GM23248 (cell line): Measurements from ENCODE around the gene AACS. TPM values are rescaled to one million over a fixed set of nuclear protein-coding genes. Genes with fewer than 3 reads are reported as not detected.

Source experiments
- DNase-seq: peaks from one replicate; pipeline ENCODE4 v3.0.0-alpha.2; 2015
- H2AFZ ChIP-seq: fragments of 200-600 bp; sonication (generic); 2 replicates; pipeline ENCODE4 v1.6.1; 2016; ENCODE audit warnings: antibody characterized with exemption
- H3F3A ChIP-seq: fragments of 200-600 bp; sonication (generic); 2 replicates; pipeline ENCODE4 v1.6.1; 2016; ENCODE audit warnings: mild to moderate bottlenecking, antibody characterized with exemption, mixed run types; ENCODE audit not compliant: insufficient read depth
- H3K27ac ChIP-seq: fragments of 200-600 bp; sonication (generic); 2 replicates; pipeline ENCODE4 v1.5.1; 2016; ENCODE audit warnings: mild to moderate bottlenecking
- H3K27me3 ChIP-seq: fragments of 200-600 bp; sonication (generic); replicated peaks from 2 replicates; pipeline ENCODE4 v1.6.1; 2016; ENCODE audit warnings: mild to moderate bottlenecking; ENCODE audit not compliant: insufficient read depth
- H3K36me3 ChIP-seq: fragments of 200-600 bp; sonication (generic); 2 replicates; pipeline ENCODE4 v1.6.1; 2016; ENCODE audit warnings: low read depth, mild to moderate bottlenecking
- H3K4me1 ChIP-seq: fragments of 200-600 bp; sonication (generic); 2 replicates; pipeline ENCODE4 v1.6.1; 2016; ENCODE audit warnings: mild to moderate bottlenecking; ENCODE audit not compliant: insufficient read depth
- H3K4me2 ChIP-seq: fragments of 200-600 bp; sonication (generic); one replicate; pipeline ENCODE4 v1.6.1; 2016; ENCODE audit warnings: mild to moderate bottlenecking; ENCODE audit not compliant: unreplicated experiment
- H3K4me3 ChIP-seq: fragments of 200-600 bp; sonication (generic); 2 replicates; pipeline ENCODE4 v1.5.1; 2016; ENCODE audit warnings: mild to moderate bottlenecking
- H3K79me2 ChIP-seq: fragments of 200-600 bp; sonication (generic); 2 replicates; pipeline ENCODE4 v1.6.1; 2016; ENCODE audit warnings: mild to moderate bottlenecking; ENCODE audit not compliant: insufficient read depth
- H3K9ac ChIP-seq: fragments of 200-600 bp; sonication (generic); 2 replicates; pipeline ENCODE4 v1.6.1; 2016; ENCODE audit warnings: mild to moderate bottlenecking
- H3K9me2 ChIP-seq: fragments of 200-600 bp; sonication (generic); 2 replicates; pipeline ENCODE4 v1.6.1; 2016; ENCODE audit warnings: mixed run types, mild to moderate bottlenecking, moderate library complexity; ENCODE audit not compliant: insufficient read depth
- H3K9me3 ChIP-seq: fragments of 200-600 bp; sonication (generic); one replicate; pipeline ENCODE4 v1.6.1; 2017; ENCODE audit warnings: low read depth
- H4K20me1 ChIP-seq: fragments of 200-600 bp; sonication (generic); 2 replicates; pipeline ENCODE4 v1.6.0; 2016; ENCODE audit not compliant: insufficient read depth
- EZH2 ChIP-seq: fragments of 200-600 bp; sonication (generic); IDR thresholded peaks from 2 replicates; pipeline ENCODE4 v1.6.1; 2018; ENCODE audit warnings: antibody characterized with exemption, mild to moderate bottlenecking; ENCODE audit not compliant: insufficient read depth, poor library complexity, severe bottlenecking
- EZH2phosphoT487 ChIP-seq: fragments of 200-600 bp; sonication (generic); IDR thresholded peaks from 2 replicates; pipeline ENCODE4 v1.6.1; 2018; ENCODE audit warnings: antibody characterized with exemption, moderate library complexity, mild to moderate bottlenecking, low read depth; ENCODE audit not compliant: insufficient read depth
- WGBS, 2 experiments: methylation state at CpG; one replicate each; pipeline ENCODE4 v1.1.6; 2015 to 2017; ENCODE audit warnings: low lambda C conversion rate in 2 of 2, low coverage in 1 of 2; ENCODE audit errors: missing lambda C conversion rate in 2 of 2; 5-methylcytosine and 5-hydroxymethylcytosine counted together
- in situ Hi-C: fragments of 300-500 bp; cut with MboI; formaldehyde crosslinking; loops from 2 replicates; pipeline ENCODE4 v1.15.0; 2020
- polyA plus RNA-seq: library from polyadenylated mRNA; unstranded; fragments of >200 nt; fragmentation: Nextera tagmentation; extraction: Ambion mirVana; gene quantifications from 2 replicates; pipeline ENCODE4 v1.2.1, GENCODE V29; 2016
- total RNA-seq: library from RNA; depleted of rRNA; stranded (reverse); fragments of >200 nt; shearing (Covaris generic); gene quantifications from 2 replicates; pipeline ENCODE4 v1.2.3, GENCODE V29; 2014

AACS gene
- total and polyA plus RNA-seq, 2 experiments from 2014 or later, result 14.7 to 16.9 TPM

DNA sequence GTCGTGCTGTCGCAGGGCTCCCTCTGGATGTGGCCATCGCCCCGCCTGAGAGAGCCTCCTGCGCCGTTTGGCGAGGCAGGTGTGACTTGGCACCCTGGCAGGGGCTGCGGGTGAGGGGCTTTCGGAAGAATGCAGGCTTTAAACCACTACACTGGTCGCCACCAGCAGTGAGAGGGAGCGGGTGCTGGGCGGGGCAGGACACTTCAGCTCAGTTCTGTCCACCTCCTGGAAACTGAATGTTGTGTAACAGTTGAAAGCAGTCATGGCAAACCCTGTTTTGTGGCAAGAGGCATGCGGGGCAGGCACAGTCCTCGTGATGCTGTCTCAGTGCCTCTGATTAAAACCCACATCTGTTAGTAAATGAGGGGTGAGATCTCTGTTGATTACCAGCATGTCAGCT, 55.9 kb downstream of the AACS start:
- H3K27me3 ChIP-seq, result no peaks in the 10 kb centered on the region
- H3K4me1 ChIP-seq, result no peaks in the 10 kb centered on the region
- H3K9me2 ChIP-seq, result no peaks in the 10 kb centered on the region
- no peak overlapping the region for H3K9ac ChIP-seq
- in situ Hi-C loops, result no loop called here
- H3K4me2 ChIP-seq, result no peak overlapping the region
- WGBS, 2 experiments, result 94 to 95% methylated on average over 14 of the region's 14 CpGs
- no peak overlapping the region for H2AFZ ChIP-seq
- DNase-seq, result no peak
- no peaks in the 10 kb centered on the region for H3F3A ChIP-seq
- H3K27ac ChIP-seq, result no peak overlapping the region
- H3K4me3 ChIP-seq, result no peak overlapping the region
- H4K20me1 ChIP-seq, result no peaks in the 10 kb centered on the region
- no peaks in the 10 kb centered on the region for H3K9me3 ChIP-seq
- TF ChIP-seq EZH2, result no peak
- TF ChIP-seq EZH2phosphoT487, result no peak
- no peaks in the 10 kb centered on the region for H3K36me3 ChIP-seq
- no peaks in the 10 kb centered on the region for H3K79me2 ChIP-seq

- in situ Hi-C loops, result no loop called here
- H3K36me3 ChIP-seq, result no peaks in the 10 kb centered on the region
- no peak overlapping the region for H3K4me3 ChIP-seq
Measured at GRCh38 chr12:125122668-125123067, 57.4 kb downstream of the AACS start.

GRCh38 chr12:125124320-125124966, 59.2 kb downstream of the AACS start:
- no peaks in the 10 kb centered on the region for H3K79me2 ChIP-seq
- no peak for DNase-seq
- no peaks in the 10 kb centered on the region for H4K20me1 ChIP-seq
- no peaks in the 10 kb centered on the region for H3K4me1 ChIP-seq
- H2AFZ ChIP-seq, result no peak overlapping the region
- no peaks in the 10 kb centered on the region for H3F3A ChIP-seq
- H3K27me3 ChIP-seq, result no peaks in the 10 kb centered on the region
- H3K4me3 ChIP-seq, result no peak overlapping the region
- H3K9me2 ChIP-seq, result no peaks in the 10 kb centered on the region
- no peak overlapping the region for H3K9ac ChIP-seq
- no peak overlapping the region for H3K27ac ChIP-seq
- TF ChIP-seq EZH2phosphoT487 (no peak), EZH2 (no peak)
- WGBS, 2 experiments, result 84 to 85% methylated on average over 11 of the region's 11 CpGs
- H3K36me3 ChIP-seq, result no peaks in the 10 kb centered on the region
- no peaks in the 10 kb centered on the region for H3K9me3 ChIP-seq
- in situ Hi-C loops, result no loop called here
- H3K4me2 ChIP-seq, result no peak overlapping the region

More at GRCh38 chr12:125122668-125123067, 57.4 kb downstream of the AACS start:
- no peak for DNase-seq
- no peak overlapping the region for H3K9ac ChIP-seq
- no peak for TF ChIP-seq EZH2
- TF ChIP-seq EZH2phosphoT487, result no peak
- H3K9me3 ChIP-seq, result no peaks in the 10 kb centered on the region
- no peaks in the 10 kb centered on the region for H3K9me2 ChIP-seq
- H3F3A ChIP-seq, result no peaks in the 10 kb centered on the region
- no peak overlapping the region for H3K4me2 ChIP-seq
- no peak overlapping the region for H2AFZ ChIP-seq
- WGBS, 2 experiments, result 92 to 94% methylated on average over 14 of the region's 14 CpGs
- no peaks in the 10 kb centered on the region for H3K4me1 ChIP-seq
- no peaks in the 10 kb centered on the region for H3K79me2 ChIP-seq
- no peak overlapping the region for H3K27ac ChIP-seq
- no peaks in the 10 kb centered on the region for H3K27me3 ChIP-seq
- no peaks in the 10 kb centered on the region for H4K20me1 ChIP-seq

DNA sequence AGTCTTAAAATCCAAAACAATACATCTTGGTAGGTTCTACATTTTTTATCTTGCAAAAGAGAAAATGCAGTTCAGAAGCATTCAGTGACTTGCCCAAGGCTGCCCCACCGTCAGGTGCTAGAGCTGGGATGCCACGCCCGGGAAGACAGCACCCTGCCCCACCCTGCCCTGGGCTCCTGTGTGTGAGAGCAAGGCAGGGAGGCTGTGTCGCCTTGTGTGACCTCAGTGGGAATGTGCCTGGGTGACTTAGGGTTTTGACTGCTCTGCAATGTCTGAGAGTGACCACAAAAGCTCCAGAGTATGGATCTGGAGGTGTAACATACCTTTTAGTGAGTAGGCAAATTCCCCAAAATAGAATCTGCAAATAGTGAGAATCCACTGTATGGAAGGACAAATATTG, 60.0 kb downstream of the AACS start:
- Histone ChIP-seq H3K4me2 (no peak overlapping the region), H3K27ac (no peak overlapping the region), H3K4me3 (no peak overlapping the region), H3K4me1 (no peaks in the 10 kb centered on the region), H3K27me3 (no peaks in the 10 kb centered on the region), H3F3A (no peaks in the 10 kb centered on the region), H3K79me2 (no peaks in the 10 kb centered on the region), H3K36me3 (no peaks in the 10 kb centered on the region), H3K9ac (no peak overlapping the region), H3K9me2 (no peaks in the 10 kb centered on the region), H2AFZ (no peak overlapping the region), H4K20me1 (no peaks in the 10 kb centered on the region), H3K9me3 (no peaks in the 10 kb centered on the region)
- 86 to 97% methylated on average over 4 of the region's 4 CpGs for WGBS, 2 experiments
- no peak for DNase-seq
- in situ Hi-C loops, result no loop called here
- no peak for TF ChIP-seq EZH2
- no peak for TF ChIP-seq EZH2phosphoT487
